Measurements from ENCODE around the gene FARP1. TPM values are rescaled to one million over a fixed set of nuclear protein-coding genes. Genes with fewer than 3 reads are reported as not detected.

FARP1 gene
- total and polyA plus RNA-seq, 2 of the 8 experiments (the other 6 are each of a cell fraction or from before 2014, with no cell fraction given) = 24.7 to 104 TPM

DNA sequence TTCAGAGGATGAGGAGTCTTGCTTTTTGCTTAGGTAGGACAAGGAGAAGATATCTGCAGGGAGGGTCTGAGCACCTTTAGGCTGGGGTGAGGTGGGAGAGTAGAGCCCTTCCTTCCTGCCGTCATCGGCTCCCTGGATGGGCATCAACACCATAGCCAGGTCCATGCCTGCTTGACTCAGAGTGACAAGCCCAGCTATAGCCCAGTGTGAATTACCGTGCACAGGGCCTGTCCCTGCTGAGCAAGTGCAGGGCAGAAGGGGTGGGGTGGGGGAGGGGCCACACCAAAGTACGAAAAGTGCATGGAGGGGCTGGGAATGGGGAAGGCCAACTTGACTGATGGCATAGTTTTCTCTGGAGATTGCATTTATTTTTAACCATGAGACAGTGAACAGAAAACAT, 64.5 kb downstream of the FARP1 start:
- H3K36me3 ChIP-seq (ENCODE audit: control insufficient read depth in 2 of 4, insufficient read depth in 4 of 4, low read length in 3 of 4) = peaks cover 0 to 4% (median 1%) of the 10 kb centered on the region in 4 experiments; a peak in 2 of 8 replicates
- H3K14ac ChIP-seq (ENCODE audit: insufficient read length) = no peak overlapping the region
- peaks cover 7% of the 10 kb centered on the region in 2 experiments; a peak in 3 of 4 replicates for H3K9me3 ChIP-seq (ENCODE audit: insufficient read depth in 2 of 2, low read depth in 1 of 2, low read length in 1 of 2)
- no peaks in the 10 kb centered on the region for H3K27me3 ChIP-seq (replicated peaks in 1 of 4; ENCODE audit: control insufficient read depth in 3 of 4, extremely low read depth in 1 of 4, insufficient read depth in 3 of 4, low read length in 3 of 4)
- no peak overlapping the region for H2BK12ac ChIP-seq (ENCODE audit: low read depth, low read length)
- H3K18ac ChIP-seq (ENCODE audit: extremely low read depth, low read length) = no peak overlapping the region
- no peak overlapping the region for H4K91ac ChIP-seq (replicated peaks; ENCODE audit: insufficient read length, low read length)
- H3K27ac ChIP-seq (ENCODE audit: low read depth, low read length) = no peak overlapping the region
- H3K9ac ChIP-seq (replicated peaks in 1 of 4; ENCODE audit: extremely low read depth in 1 of 4, low read depth in 3 of 4, low read length in 3 of 4) = no peak overlapping the region
- no peak overlapping the region for H4K8ac ChIP-seq (ENCODE audit: extremely low read depth, insufficient read depth, low read length)
- POLR2A ChIA-PET (ENCODE audit: partially characterized antibody) = interaction anchor here (1.0 kb wide), 1 partner anchor 14 kb away, joined by 3 read pairs; no protein-coding TSS in a partner anchor
- no peak overlapping the region for H4K5ac ChIP-seq (ENCODE audit: insufficient read length, low read depth, low read length)
- no peak overlapping the region for H2BK15ac ChIP-seq (ENCODE audit: low read length)
- peaks cover 11% of the 10 kb centered on the region for H3K79me1 ChIP-seq (ENCODE audit: low read depth, low read length)
- H2BK120ac ChIP-seq (replicated peaks; ENCODE audit: low read depth, low read length) = no peak overlapping the region
- H3K4me2 ChIP-seq (ENCODE audit: insufficient read depth in 1 of 2, low read depth in 2 of 2, low read length in 2 of 2) = no peak overlapping the region
- no peak overlapping the region for H3K23ac ChIP-seq (ENCODE audit: insufficient read length)
- H2BK20ac ChIP-seq (ENCODE audit: low read length) = no peak overlapping the region
- no peak overlapping the region for H2AK5ac ChIP-seq (ENCODE audit: low read depth, low read length)
- DNase-seq (ENCODE audit: low read depth in 1 of 2, low spot score in 2 of 2) = no peak
- H3K23me2 ChIP-seq (ENCODE audit: low read depth, low read length) = peaks cover 2% of the 10 kb centered on the region; the same call in 1 of the 2 replicates
- H2BK5ac ChIP-seq (ENCODE audit: low read depth, low read length) = no peak overlapping the region
- no peak overlapping the region for H3K4ac ChIP-seq (replicated peaks; ENCODE audit: insufficient read length, low read depth, low read length)
- H2AFZ ChIP-seq (ENCODE audit: low read length) = no peak overlapping the region
- no peak overlapping the region for H3K56ac ChIP-seq (replicated peaks; ENCODE audit: insufficient read length, low read depth, low read length)
- no peak overlapping the region for H3K4me3 ChIP-seq (ENCODE audit: extremely low read depth in 1 of 4, insufficient read depth in 2 of 4, low read depth in 3 of 4, low read length in 4 of 4)
- peaks cover 0 to 6% (median 0%) of the 10 kb centered on the region in 4 experiments; a peak in 2 of 7 replicates for H3K4me1 ChIP-seq (replicated peaks in 1 of 4; ENCODE audit: control insufficient read depth in 3 of 4, insufficient read depth in 4 of 4, low read length in 3 of 4)
- CTCF ChIA-PET (ENCODE audit: partially characterized antibody) = no interaction called here
- no peaks in the 10 kb centered on the region for H4K20me1 ChIP-seq (replicated peaks in 1 of 2; ENCODE audit: control insufficient read depth in 1 of 2, insufficient read depth in 2 of 2, low read length in 2 of 2)
- peaks cover 0 to 71% of the 10 kb centered on the region in 2 experiments; a peak in 3 of 4 replicates for H3K79me2 ChIP-seq (ENCODE audit: control insufficient read depth in 1 of 2, insufficient read depth in 2 of 2, low read length in 2 of 2)
- FAIRE-seq = no peak
- WGBS, 2 experiments (ENCODE audit: extremely low coverage in 1 of 2, insufficient coverage in 1 of 2, insufficient read length in 1 of 2, insufficient replicate concordance in 2 of 2, low coverage in 1 of 2, low lambda C conversion rate in 2 of 2, missing lambda C conversion rate in 1 of 2) = 81% methylated on average over 4 of the region's 4 CpGs; no CpG with 5 or more reads in 1 of the 2 experiments
- no peak for TF ChIP-seq JUND (IDR thresholded peaks at IDR 0.05; ENCODE audit: low read length)
- TF ChIP-seq SIRT6 (IDR thresholded peaks at IDR 0.05; ENCODE audit: low read length) = no peak
- no peak for TF ChIP-seq TAF7 (optimal IDR thresholded peaks at IDR 0.05; ENCODE audit: borderline replicate concordance, low read depth, low read length)
- no peak for TF ChIP-seq TCF12 (IDR thresholded peaks at IDR 0.05; ENCODE audit: low read depth, low read length)
- TF ChIP-seq BACH1 (IDR thresholded peaks at IDR 0.05; ENCODE audit: low read length) = no peak
- no peak for TF ChIP-seq TEAD4 (IDR thresholded peaks at IDR 0.05; ENCODE audit: low read depth, low read length)

Data from H1 (cell line).